Keratinocyte (primary cell): ENCODE measurements around the gene DAPK1.

Source experiments
- EZH2 ChIP-seq: IDR thresholded peaks from one replicate; pipeline ENCODE4 v1.6.1; 2012; ENCODE audit warnings: inconsistent platforms, mild to moderate bottlenecking, low read length, moderate library complexity
- TF ChIP-seq, protein P1 (sequence below), 3 experiments: IDR thresholded peaks in 1 of 3; conservative IDR thresholded peaks in 1 of 3; optimal IDR thresholded peaks in 1 of 3; 2 replicates in 2 of 3; 3 replicates in 1 of 3; pipeline versions ENCODE3 to v1.5.1; 2011; ENCODE audit warnings: low read length in 3 of 3, mild to moderate bottlenecking in 3 of 3, moderate library complexity in 2 of 3, control low read depth in 1 of 3, inconsistent platforms in 1 of 3; ENCODE audit not compliant: insufficient read depth in 2 of 3; ENCODE audit errors: extremely low read depth in 1 of 3

GRCh38 chr9:87516222-87516925 is 18.7 kb downstream of the DAPK1 start:
- TF ChIP-seq, protein P1, sequence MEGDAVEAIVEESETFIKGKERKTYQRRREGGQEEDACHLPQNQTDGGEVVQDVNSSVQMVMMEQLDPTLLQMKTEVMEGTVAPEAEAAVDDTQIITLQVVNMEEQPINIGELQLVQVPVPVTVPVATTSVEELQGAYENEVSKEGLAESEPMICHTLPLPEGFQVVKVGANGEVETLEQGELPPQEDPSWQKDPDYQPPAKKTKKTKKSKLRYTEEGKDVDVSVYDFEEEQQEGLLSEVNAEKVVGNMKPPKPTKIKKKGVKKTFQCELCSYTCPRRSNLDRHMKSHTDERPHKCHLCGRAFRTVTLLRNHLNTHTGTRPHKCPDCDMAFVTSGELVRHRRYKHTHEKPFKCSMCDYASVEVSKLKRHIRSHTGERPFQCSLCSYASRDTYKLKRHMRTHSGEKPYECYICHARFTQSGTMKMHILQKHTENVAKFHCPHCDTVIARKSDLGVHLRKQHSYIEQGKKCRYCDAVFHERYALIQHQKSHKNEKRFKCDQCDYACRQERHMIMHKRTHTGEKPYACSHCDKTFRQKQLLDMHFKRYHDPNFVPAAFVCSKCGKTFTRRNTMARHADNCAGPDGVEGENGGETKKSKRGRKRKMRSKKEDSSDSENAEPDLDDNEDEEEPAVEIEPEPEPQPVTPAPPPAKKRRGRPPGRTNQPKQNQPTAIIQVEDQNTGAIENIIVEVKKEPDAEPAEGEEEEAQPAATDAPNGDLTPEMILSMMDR (optimal IDR thresholded peaks at IDR 0.05 in 1 of 3, IDR thresholded peaks at IDR 0.05 in 1 of 3, conservative IDR thresholded peaks at IDR 0.05 in 1 of 3; ENCODE audit: extremely low read depth in 1 of 3, insufficient read depth in 2 of 3, low read length in 3 of 3): no peak
- no peak for TF ChIP-seq EZH2
